GM19395 (cell line): ENCODE results near the gene EIF4G3.
"Not testable (repeated sequence)": the region's sequence is repeated elsewhere in the genome, so short reads cannot be mapped to it uniquely, and the experiment has no call there.

ENCODE experiments used
- ATAC-seq: cut with Tn5 transposase; IDR thresholded peaks from one replicate; pipeline ENCODE4 v1.9.1; 2021; ENCODE audit warnings: mild to moderate bottlenecking, moderate library complexity; ENCODE audit not compliant: unreplicated experiment

EIF4G3 gene

GRCh38 chr1:21176586-21177555 is at the start of gene EIF4G3:
TSS of gene EIF4G3 (minus strand) at chr1:21176897. CDS start at chr1:21002742, 174,155 bp downstream.
- peak; percentile 88 for ATAC-seq

- ATAC-seq: no peak
These were observed 48.4 kb upstream of the EIF4G3 start for GRCh38 chr1:21225065-21225464.

GRCh38 chr1:21220815-21221214 is 44.1 kb upstream of the EIF4G3 start:
- ATAC-seq: no peak

- ATAC-seq: no peak
These were observed 43.0 kb upstream of the EIF4G3 start for GRCh38 chr1:21219674-21220073.

- no peak for ATAC-seq
These were observed 41.3 kb upstream of the EIF4G3 start for GRCh38 chr1:21217812-21218596.

GRCh38 chr1:21216835-21217811 is 40.4 kb upstream of the EIF4G3 start:
- no peak for ATAC-seq

- no peak for ATAC-seq
These were observed 35.4 kb upstream of the EIF4G3 start for GRCh38 chr1:21212126-21212525.

GRCh38 chr1:21208137-21208700 is 31.5 kb upstream of the EIF4G3 start:
- not testable (repeated sequence) for ATAC-seq

GRCh38 chr1:21206117-21206516 is 29.4 kb upstream of the EIF4G3 start:
- ATAC-seq: no peak

- ATAC-seq: no peak
These were observed 28.7 kb upstream of the EIF4G3 start for GRCh38 chr1:21205416-21205815.

- ATAC-seq: no peak
These were observed 25.0 kb upstream of the EIF4G3 start for GRCh38 chr1:21201650-21202049.

GRCh38 chr1:21201238-21201637 is 24.5 kb upstream of the EIF4G3 start:
- ATAC-seq: not testable (repeated sequence)

- ATAC-seq: no peak
These were observed 24.1 kb upstream of the EIF4G3 start for GRCh38 chr1:21200767-21201166.

- ATAC-seq: no peak
These were observed 22.2 kb upstream of the EIF4G3 start for GRCh38 chr1:21198929-21199328.

GRCh38 chr1:21192871-21193270 is 16.2 kb upstream of the EIF4G3 start:
- ATAC-seq: no peak

- ATAC-seq: no peak
These were observed 15.6 kb upstream of the EIF4G3 start for GRCh38 chr1:21192284-21192683.

- ATAC-seq: not testable (repeated sequence)
These were observed 14.1 kb upstream of the EIF4G3 start for GRCh38 chr1:21190771-21191170.

- ATAC-seq: no peak
These were observed 13.3 kb upstream of the EIF4G3 start for GRCh38 chr1:21189906-21190500.

GRCh38 chr1:21189421-21189820 is 12.7 kb upstream of the EIF4G3 start:
- no peak for ATAC-seq

GRCh38 chr1:21188235-21188634 is 11.5 kb upstream of the EIF4G3 start:
- ATAC-seq: no peak
